Activated CD8-positive, alpha-beta memory T cell treated with anti-CD3 and anti-CD28 coated beads for 36 hours (primary cell): ENCODE data around the gene IRF2BP2. TPM values are rescaled to one million over a fixed set of nuclear protein-coding genes. Genes with fewer than 3 reads are reported as not detected.

Experiments
- total RNA-seq, 2 experiments: library from RNA; stranded (reverse); gene quantifications; one replicate each; pipeline ENCODE4 v1.2.3, GENCODE V29; 2021

Gene IRF2BP2
- total RNA-seq, 2 experiments from 2014 or later: 87.4 to 90.5 TPM

Other genes with a start within 250 kb of the IRF2BP2 start
- 10 to 100 TPM; 51.8 to 51.9 TPM for gene COA6, start 236.7 kb downstream of the IRF2BP2 start, total RNA-seq
- gene TARBP1, start 131.0 kb downstream of the IRF2BP2 start, total RNA-seq: 10 to 100 TPM; 38.4 to 39.6 TPM